ENCODE data around the gene PAFAH2.
"Not testable (repeated sequence)": the region's sequence is repeated elsewhere in the genome, so short reads cannot be mapped to it uniquely, and the experiment has no call there.

PAFAH2 gene

DNA sequence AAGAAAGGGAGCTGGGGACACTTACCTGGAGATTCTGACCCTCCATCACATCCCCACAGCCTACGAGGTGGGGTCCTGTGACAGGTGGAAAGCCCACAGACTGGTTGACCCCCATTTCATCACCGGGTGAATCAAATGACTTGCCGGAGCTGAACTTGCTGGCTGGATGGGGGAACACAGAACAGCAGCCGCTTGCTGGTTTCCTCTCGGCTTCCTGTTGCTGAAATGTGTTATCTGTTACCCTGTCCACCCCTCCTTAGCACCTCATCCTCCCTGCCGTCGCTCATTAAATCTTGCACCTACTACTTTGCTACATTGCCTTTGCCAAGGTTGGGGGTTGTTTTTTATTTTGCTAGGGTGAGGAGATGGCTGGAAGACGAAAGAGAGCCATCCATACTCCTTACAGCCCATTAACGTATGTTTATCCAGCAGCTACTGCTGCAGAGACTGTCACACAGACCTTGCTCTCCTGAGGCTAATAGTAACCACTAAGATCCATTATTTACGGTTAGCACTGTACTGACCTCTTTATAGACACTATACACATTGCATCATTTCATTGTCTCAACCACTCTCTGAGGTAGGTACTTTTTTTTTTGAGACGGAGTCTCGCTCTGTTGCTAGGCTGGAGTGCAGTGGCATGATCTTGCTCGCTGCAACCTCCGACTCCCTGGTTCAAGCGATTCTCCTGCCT is 7.0 kb downstream of the PAFAH2 start:
- TF ChIP-seq, protein P1, sequence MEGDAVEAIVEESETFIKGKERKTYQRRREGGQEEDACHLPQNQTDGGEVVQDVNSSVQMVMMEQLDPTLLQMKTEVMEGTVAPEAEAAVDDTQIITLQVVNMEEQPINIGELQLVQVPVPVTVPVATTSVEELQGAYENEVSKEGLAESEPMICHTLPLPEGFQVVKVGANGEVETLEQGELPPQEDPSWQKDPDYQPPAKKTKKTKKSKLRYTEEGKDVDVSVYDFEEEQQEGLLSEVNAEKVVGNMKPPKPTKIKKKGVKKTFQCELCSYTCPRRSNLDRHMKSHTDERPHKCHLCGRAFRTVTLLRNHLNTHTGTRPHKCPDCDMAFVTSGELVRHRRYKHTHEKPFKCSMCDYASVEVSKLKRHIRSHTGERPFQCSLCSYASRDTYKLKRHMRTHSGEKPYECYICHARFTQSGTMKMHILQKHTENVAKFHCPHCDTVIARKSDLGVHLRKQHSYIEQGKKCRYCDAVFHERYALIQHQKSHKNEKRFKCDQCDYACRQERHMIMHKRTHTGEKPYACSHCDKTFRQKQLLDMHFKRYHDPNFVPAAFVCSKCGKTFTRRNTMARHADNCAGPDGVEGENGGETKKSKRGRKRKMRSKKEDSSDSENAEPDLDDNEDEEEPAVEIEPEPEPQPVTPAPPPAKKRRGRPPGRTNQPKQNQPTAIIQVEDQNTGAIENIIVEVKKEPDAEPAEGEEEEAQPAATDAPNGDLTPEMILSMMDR (IDR thresholded peaks at IDR 0.05; ENCODE audit: borderline replicate concordance, insufficient read depth, low read depth, low read length), result no peak
- no peak overlapping the region for H3K4me3 ChIP-seq (ENCODE audit: low read depth, low read length)

DNA sequence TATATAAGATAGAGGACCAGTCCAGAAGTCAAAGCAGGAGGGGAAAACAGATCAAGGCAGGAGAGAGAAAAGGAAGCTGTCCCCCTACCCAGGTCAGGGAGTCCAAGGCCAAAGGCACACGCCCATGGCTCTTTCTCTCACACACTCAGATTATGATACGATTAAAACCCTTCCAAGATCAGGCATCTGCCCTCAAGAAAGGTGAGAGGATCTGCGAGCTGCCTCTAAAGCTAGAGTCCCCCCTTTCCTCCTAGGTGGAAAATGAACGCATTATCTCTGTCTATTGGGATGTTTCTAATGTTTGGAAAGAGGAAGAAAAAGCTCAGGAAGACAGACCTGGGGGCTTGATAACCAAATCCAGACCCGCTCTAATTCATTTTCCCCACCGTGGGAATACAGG is 7.6 kb downstream of the PAFAH2 start:
- TF ChIP-seq, protein P1 (IDR thresholded peaks at IDR 0.05; ENCODE audit: borderline replicate concordance, insufficient read depth, low read depth, low read length), result no peak
- no peak overlapping the region for H3K4me3 ChIP-seq (ENCODE audit: low read depth, low read length)

DNA sequence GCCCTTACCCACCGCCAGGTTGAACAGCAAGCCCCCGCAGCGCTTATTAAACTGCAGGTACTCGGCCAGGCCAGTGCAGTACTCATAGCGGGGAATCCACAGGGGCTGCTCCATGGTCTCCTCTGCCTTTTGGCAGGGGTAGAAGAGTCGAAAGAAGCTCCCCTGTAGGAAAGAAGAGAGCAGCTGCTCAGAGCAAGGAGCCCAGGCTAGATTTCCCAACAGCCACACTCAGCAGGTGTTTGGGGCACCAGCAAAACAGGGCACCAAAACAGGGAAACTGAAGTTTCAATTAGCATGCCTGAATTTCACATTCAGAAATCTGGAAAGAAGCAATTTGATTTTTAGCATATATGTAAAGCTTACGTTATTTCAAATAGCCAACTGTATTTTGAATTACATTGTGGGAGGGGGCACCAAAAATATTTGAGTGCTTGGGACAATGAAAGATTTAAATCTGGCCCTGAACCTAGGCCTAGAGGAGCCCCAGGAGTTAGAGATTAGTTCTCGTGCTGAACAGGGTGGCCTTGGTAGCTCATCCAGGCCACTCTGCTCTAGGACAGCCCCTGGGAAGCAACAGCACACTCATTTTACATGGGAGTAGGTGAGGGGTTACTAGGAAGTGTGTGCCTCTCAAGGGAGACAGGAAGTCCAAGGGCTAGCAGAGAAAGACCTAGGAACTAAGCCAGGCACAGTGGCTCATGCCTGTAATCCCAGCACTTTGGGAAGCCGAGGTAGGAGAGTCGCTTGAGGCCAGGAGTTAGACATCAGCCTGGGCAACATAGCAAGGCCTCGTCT is 8.2 kb downstream of the PAFAH2 start:
- no peak overlapping the region for H3K4me3 ChIP-seq (ENCODE audit: low read depth, low read length)
- TF ChIP-seq, protein P1 (IDR thresholded peaks at IDR 0.05; ENCODE audit: borderline replicate concordance, insufficient read depth, low read depth, low read length), result no peak

DNA sequence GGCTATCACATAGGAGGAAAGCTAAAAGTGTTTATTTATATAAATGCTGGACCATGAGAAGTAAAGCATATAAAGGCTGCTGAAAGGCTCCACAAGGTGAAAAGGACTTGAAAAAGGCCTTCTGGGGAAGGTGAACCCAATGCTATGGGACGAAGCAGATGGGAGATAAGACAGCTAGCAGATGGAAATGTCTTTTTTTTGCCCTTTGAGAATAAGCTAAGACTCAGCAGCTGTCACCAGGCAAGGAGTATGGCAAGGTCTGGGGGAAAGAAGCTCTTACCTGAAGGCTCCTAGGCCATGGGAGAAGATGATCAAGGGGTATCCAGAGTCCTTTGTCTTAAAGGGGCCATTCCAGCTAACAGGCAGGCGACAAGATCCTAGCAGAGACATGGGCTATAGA is 9.9 kb downstream of the PAFAH2 start:
- H3K4me3 ChIP-seq (ENCODE audit: low read depth, low read length), result no peak overlapping the region

DNA sequence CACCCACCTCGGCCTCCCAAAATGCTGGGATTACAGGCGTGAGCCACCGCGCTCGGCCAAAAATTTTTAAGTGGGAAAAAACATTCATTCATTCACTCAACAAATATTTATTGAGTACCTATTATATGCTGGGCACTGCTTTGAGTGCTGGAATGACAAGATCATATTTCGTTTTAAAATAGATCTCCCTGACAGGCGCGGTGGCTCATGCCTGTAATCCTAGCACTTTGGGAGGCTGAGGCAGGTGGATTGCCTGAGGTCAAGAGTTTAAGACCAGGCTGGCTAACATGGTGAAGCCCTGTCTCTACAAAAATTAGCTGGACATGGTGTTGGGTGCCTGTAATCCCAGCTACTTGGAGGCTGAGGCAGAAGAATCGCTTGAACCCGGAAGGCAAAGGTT is 11.1 kb downstream of the PAFAH2 start:
- not testable (repeated sequence) for H3K4me3 ChIP-seq (ENCODE audit: low read depth, low read length)

More for the DNA sequence above, 9.9 kb downstream of the PAFAH2 start:
- TF ChIP-seq, protein P1 (IDR thresholded peaks at IDR 0.05; ENCODE audit: borderline replicate concordance, insufficient read depth, low read depth, low read length), result no peak

DNA sequence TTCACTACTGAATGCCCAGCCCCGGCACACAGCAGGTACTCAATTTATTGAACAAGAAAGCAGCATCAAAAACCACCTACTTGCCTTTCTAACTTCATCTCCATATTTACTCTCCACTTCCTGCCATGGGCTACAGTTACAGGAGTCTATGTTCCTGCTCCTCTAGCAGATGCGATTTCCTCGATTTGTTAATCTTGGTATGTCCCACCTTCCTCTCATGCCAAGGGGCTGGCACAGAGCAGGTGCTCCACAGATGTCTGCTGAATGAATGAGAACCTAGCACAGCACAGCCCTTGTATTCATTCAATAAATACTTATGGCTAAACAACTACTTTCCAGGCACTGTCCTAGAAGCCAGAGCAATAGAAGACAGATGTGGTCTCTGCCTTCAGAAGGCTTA is 12.2 kb downstream of the PAFAH2 start:
- no peak overlapping the region for H3K4me3 ChIP-seq (ENCODE audit: low read depth, low read length)
- TF ChIP-seq, protein P1 (IDR thresholded peaks at IDR 0.05; ENCODE audit: borderline replicate concordance, insufficient read depth, low read depth, low read length), result no peak

DNA sequence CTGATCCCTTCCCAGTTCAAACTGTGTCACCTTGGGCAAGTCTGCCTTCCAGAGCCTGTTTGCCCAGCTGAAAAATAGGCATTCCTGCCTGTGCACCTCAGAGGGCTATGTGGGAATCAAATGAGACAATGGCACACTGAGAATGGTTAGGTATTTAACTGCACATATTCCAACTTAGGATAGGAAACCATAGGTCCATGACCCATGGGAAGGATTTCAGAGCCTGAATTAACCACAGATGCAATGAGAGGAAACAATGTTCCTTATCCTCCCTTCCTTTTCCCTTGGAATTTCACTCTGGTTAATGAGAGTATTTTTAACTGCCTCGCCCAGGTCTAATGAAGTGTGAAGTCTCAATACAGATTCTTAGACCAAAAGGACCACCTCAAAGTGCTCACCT is 12.7 kb downstream of the PAFAH2 start:
- H3K4me3 ChIP-seq (ENCODE audit: low read depth, low read length), result no peak overlapping the region
- TF ChIP-seq, protein P1 (IDR thresholded peaks at IDR 0.05; ENCODE audit: borderline replicate concordance, insufficient read depth, low read depth, low read length), result no peak
